Measurements from ENCODE around the gene KIF22.
"Not testable (repeated sequence)": the region's sequence is repeated elsewhere in the genome, so short reads cannot be mapped to it uniquely, and the experiment has no call there.

The KIF22 gene

DNA sequence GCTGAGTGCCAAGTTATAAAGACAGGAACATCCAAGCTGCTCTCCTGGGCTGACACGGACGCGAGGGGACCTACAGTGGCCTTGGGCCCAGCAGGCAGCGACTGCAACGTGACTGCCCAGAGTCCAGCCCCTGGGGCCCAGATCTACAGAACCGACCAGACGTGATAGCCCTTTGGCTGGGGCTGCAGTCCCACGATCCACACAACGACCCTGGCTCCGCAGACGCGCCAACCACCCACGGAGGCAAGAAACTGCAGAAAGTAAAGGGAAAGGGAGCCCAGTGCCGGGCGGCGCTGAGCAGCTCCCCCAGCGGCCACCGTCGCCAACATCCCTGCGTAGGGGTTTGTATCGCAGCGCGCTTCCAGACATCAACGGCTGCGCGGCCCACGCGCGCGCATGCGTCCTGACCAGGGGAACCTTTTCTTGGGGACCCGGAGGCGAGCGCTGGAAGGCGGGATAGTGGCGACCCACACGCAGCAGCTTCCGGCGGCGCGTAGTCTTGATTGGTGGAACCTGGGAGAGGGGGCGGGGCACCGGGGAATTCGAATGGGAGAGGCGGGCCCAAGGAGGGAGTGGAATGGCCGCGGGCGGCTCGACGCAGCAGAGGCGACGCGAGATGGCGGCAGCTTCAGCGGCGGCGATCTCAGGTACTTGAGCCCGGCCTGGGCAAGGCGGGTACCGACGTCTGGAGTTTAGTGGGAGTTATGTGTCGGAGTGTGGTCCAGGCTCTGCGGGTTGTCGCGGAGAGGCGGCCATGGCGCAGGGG lies at the start of gene KIF22:
Gene KIF22, plus strand, starts transcription at position 569 of the 766 bp plus-strand sequence. Its CDS starts 9 bp downstream, at position 578.
- peak; percentile 99 for DNase-seq

DNA sequence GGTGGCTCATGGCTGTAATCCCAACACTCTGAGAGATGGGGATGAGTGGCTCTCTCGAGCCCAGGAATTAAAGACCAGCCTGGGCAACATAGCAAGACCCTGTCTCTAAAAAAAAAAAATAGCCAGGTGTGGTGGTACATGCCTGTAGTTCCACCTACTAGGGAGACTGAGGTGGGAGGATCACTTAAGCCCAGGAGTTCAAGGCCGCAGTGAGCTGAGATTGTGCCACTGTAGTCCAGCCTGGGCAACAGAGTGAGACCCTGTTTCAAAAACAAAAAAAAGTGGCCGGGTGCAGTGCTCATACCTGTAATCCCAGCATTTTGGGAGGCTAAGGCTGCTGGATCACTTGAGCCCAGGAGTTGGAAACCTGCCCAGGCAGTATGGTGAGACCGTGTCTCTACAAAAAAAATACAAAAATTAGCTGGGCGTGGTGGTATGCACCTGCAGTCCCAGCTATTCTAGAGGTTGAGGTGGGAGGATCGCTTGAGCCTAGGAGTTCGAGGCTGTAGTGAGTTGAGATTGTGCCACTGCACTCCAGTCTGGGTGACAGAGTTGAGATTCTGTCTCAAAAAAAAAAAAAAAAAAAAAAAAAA lies 47.8 kb upstream of the KIF22 start:
- no peak for DNase-seq

DNA sequence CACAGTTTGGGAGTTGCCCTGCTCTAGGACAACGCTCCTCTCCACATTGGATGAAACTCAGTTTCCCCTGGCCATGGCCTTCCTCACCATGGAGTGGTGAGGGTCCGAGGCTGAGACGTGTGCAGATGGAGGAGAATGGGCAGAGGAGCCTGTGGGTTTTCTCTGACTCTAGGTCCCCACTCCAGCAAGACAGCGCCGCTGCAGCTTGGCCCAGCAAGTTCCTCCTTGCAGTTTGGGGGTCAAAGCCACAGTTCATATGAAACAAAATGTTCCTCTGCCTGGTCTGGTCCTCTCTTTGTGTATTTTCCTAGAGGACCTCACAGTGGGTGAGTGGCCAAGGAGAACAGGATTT lies 47.1 kb upstream of the KIF22 start:
- DNase-seq = no peak

DNA sequence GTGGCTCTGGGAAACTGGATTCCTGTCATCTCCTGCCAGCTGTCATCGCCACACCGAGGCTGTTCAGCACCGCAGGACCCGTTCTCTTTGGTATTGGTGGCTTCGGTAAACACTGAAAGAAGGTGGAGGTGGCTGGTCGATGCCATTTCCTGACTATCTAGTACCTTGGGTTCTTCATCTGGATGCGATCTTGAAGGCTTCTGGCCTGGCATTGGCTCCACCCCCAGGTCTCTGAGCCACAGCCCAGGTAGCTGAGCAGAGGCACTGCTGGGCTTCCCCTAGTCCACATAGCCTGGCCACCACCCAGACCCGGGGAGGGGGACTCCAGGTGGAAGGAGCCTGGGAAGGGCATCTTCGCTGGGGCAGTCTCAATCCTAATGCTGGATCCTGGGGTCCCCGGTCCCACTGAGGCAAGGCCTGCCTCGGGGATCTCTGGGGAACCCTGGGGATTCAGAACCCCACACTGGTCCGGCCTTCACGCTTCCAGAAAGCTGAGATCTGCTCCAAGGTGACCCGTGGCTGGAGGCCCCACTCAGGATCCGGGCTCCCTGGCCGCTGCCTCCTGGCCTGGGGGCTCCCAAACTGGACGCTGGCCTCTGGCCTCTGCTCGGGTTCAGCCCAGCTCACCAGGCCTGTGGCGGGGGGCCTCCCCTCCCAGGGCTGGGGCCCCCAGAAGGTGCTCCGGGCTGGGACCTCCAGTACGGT lies 46.6 kb upstream of the KIF22 start:
- peak; percentile 27 for DNase-seq

DNA sequence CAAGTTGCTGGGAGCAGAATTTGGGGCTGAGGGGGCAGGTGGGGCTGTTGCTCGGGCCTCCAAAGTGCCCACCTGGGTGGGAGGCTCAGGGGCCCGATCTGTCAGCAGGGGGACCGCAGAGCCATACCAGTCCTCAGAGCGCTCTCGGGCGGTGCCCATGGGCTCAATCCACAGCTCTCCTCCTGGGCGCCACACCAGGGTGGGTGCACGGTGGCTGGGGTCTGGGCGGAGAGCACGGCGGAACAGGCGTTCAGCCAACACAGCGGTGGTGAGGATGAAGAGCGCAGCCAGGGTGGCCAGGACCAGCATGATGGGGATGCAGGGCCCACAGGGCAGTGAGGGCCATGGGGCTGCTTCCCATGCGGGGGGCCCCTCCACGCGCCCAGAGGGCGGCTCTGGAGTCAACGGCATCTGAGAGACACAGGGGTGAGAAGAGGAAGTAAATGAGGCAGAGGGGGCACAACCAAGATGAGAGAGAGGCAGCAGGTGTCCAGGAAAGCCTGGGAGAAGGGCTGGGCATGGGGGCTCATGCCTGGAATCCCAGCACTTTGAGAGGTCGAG lies 45.9 kb upstream of the KIF22 start:
- DNase-seq = no peak

GRCh38 chr16:29745121-29745852 lies 45.3 kb upstream of the KIF22 start:
- DNase-seq = peak; percentile 23

- peak; percentile 71 for DNase-seq
Observed at GRCh38 chr16:29745853-29746345, 44.7 kb upstream of the KIF22 start, which contains the start of gene C16orf54. Gene C16orf54 (minus strand): TSS chr16:29745990. CDS start chr16:29744951, 1,039 bp downstream.

- not testable (repeated sequence) for DNase-seq
Observed at GRCh38 chr16:29746518-29746917, 44.0 kb upstream of the KIF22 start.

DNA sequence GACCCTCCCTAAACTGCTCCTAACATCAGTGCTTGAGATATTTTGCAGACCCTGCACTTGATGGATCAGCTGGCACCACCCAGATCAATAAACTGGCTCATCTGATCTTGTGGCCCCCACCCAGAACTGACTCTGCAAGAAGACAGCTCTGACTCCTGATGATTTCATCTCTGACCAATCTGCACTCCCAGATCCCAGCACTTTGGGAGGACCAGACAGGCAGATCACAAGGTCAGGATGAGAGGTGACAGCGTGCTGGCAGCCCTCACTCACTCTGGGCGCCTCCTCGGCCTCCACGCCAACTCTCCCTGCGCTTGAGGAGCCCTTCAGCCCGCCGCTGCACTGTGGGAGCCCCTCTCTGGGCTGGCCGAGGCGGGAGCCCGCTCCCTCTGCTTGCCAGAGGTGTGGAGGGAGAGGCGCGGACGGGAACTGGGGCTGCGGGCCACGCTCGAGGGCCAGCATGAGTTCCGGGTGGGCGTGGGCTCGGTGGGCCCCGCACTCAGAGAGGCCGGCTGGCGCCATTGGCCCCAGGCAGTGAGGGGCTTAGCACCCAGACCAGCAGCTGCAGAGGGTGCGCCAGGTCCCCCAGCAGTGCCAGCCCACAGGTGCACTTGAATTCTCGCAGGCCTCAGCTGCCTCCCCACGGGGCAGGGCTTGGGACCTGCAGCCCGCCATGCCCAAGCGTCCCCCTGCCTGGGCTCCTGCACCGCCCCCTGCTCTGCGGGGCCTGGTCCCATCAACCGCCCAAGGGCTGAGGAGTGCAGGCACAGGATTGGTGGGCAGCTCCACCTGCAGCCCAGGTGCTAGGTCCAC lies 42.4 kb upstream of the KIF22 start:
- DNase-seq = no peak

DNA sequence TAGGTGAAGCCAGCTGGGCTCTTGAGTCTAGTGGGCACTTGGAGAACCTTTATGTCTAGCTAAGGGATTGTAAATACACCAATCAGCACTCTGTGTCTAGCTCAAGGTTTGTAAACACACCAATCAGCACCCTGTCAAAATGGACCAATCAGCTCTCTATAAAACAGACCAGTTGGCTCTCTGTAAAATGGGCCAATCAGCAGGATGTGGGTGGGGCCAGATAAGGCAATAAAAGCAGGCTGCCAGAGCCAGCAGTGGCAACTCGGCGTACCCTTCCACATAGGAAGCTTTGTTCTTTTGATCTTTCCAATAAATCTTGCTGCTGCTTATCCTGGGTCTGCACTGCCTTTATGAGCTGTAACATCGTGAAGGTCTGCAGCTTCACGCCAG lies 41.8 kb upstream of the KIF22 start:
- DNase-seq = not testable (repeated sequence)

DNA sequence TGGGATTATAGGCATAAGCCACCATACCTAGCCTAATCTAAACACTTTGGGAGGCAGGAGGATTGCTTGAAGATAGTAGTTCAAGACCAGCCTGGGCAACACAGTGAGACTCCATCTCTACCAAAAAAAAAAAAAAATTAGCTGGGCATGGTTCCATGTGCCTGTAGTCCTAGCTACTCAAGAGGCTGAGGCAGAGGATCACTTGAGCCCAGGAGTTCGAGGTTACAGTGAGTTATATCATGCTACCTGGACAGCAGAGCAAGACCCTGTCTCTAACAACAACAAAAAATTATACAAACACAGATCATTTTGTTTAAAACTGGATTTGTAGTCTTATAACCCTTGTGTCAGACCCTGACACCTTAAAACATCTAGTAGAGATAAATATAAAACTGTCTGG lies 37.0 kb upstream of the KIF22 start:
- DNase-seq = no peak

DNA sequence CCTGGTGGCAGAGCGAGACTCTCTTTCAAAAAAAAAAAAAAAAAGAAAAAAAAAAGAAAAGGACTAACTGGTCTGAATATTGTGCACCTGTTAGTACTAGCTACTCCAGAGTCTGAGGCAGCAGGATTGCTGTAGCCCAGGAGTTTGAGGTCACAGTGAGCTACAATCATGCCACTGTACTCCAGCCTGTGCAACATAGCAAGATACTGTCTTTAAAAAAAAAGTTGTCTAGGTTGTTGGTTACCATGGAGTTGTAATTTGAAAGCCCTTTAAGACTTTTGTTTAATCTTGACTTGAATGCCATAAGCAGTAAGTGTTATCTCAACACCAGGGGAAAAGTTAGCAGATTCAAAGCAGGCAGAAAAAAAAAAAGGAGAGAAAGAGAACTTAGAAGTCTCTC lies 33.9 kb upstream of the KIF22 start:
- no peak for DNase-seq

DNA sequence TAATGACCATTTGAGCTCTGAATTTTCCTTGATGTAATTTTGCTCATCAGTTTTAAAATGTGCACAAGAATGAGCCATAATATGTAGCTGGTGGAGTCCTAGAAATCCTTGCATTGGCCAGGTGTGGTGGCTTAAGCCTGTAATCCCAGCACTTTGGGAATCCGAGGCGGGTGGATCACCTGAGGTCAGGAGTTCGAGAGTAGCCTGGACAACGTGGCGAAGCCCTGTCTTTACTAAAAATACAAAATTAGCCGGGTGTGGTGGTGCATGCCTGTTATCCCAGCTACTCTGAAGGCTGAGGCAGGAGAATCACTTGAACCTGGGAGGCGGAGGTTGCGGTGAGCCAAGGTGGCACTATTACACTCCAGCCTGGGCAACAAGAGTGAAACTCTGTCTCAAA lies 33.5 kb upstream of the KIF22 start:
- not testable (repeated sequence) for DNase-seq

GRCh38 chr16:29757950-29758466 lies 32.5 kb upstream of the KIF22 start:
- DNase-seq = no peak

GRCh38 chr16:29760567-29761279 lies 29.8 kb upstream of the KIF22 start:
- DNase-seq = no peak

GRCh38 chr16:29761280-29761651 lies 29.3 kb upstream of the KIF22 start:
- not testable (repeated sequence) for DNase-seq

DNA sequence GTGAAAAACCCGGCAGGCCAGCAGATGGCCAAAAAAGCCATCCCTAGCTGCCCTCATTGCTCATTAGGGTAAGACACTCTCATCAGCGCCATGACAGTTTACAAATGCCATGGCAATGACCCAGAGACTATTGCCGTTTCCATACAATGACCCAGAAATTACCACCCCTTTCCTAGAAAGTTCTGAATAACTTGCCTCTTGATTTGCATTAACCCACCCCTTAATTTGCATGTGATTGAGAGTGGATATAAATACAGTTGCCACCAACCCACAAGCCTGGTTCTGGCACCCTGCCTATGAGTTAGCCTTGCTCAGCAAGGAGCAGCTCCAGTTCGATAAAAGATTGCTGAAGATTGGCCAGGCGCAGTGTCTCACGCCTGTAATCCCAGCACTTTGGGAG lies 28.7 kb upstream of the KIF22 start:
- no peak for DNase-seq

- no peak for DNase-seq
Observed at GRCh38 chr16:29763326-29763725, 27.2 kb upstream of the KIF22 start.

GRCh38 chr16:29765167-29766032 lies 25.2 kb upstream of the KIF22 start:
- DNase-seq = no peak

- no peak for DNase-seq
Observed at GRCh38 chr16:29766571-29766970, 24.0 kb upstream of the KIF22 start.

Data from activated T-cell treated with anti-CD3 and anti-CD28 coated beads for 4 hours (primary cell).